ENCODE data around the gene FRMD5.

- no peak for TF ChIP-seq POLR2AphosphoS5 (IDR thresholded peaks at IDR 0.05; ENCODE audit: borderline replicate concordance, low read depth, low read length)
- TF ChIP-seq EZH2 (IDR thresholded peaks at IDR 0.05) = no peak
- TF ChIP-seq FOXP2 (optimal IDR thresholded peaks at IDR 0.05; ENCODE audit: control extremely low read depth, extremely low read length, insufficient read depth) = no peak
Measured at GRCh38 chr15:44177139-44177538, 17.9 kb downstream of the FRMD5 start.
